ENCODE data around the gene CARHSP1. TPM values are rescaled to one million over a fixed set of nuclear protein-coding genes. Genes with fewer than 3 reads are reported as not detected.

Gene CARHSP1
- polyA plus RNA-seq, 1 donor (not counting 4 experiments of a cell fraction or from before 2014, with no cell fraction given) = 61.9 TPM

- TF ChIP-seq EZH2 (IDR thresholded peaks at IDR 0.05; ENCODE audit: low read length) (no peak), CTCF (optimal IDR thresholded peaks at IDR 0.05 in 1 of 3, IDR thresholded peaks at IDR 0.05 in 1 of 3, conservative IDR thresholded peaks at IDR 0.05 in 1 of 3; ENCODE audit: extremely low read depth in 1 of 3, insufficient read depth in 2 of 3, low read length in 3 of 3) (no peak)
- no peaks in the 10 kb centered on the region for H3K27me3 ChIP-seq (ENCODE audit: control insufficient read depth, extremely low read depth, insufficient read depth, low read length)
- no peak overlapping the region for H3K9ac ChIP-seq (ENCODE audit: control insufficient read depth, extremely low read depth, insufficient read depth, low read length)
- no peak overlapping the region for H3K4me3 ChIP-seq (ENCODE audit: control insufficient read depth in 2 of 3, extremely low read depth in 1 of 3, insufficient read depth in 2 of 3, low read depth in 1 of 3, low read length in 3 of 3)
- no peaks in the 10 kb centered on the region for H3K9me1 ChIP-seq (ENCODE audit: control insufficient read depth, extremely low read depth, insufficient read depth, low read length)
- no peak overlapping the region for H3K27ac ChIP-seq (ENCODE audit: control insufficient read depth, insufficient read depth, low read length)
- no peak overlapping the region for H3K4me2 ChIP-seq (ENCODE audit: control insufficient read depth, extremely low read depth, insufficient read depth, low read depth, low read length)
- no peaks in the 10 kb centered on the region for H3K9me3 ChIP-seq (ENCODE audit: control insufficient read depth, low read depth, low read length)
- H3K36me3 ChIP-seq (ENCODE audit: control insufficient read depth in 2 of 2, extremely low read depth in 1 of 2, insufficient read depth in 2 of 2, low read length in 2 of 2) = peaks cover 43 to 65% of the 10 kb centered on the region in 2 experiments
- dilution Hi-C loops (cut with MboI; ENCODE audit: extremely low pct_ligation_motif_present, low sequenced_read_pairs) = no loop called here
- FAIRE-seq (no peak), DNase-seq (ENCODE audit: low read depth, low spot score) (no peak)
- no peak overlapping the region for H2AFZ ChIP-seq (ENCODE audit: control insufficient read depth, low read length)
- H4K20me1 ChIP-seq (ENCODE audit: control insufficient read depth, extremely low read depth, insufficient read depth, low read length) = no peaks in the 10 kb centered on the region
- no peaks in the 10 kb centered on the region for H3K79me2 ChIP-seq (ENCODE audit: control insufficient read depth, insufficient read depth, low read length)
- H3K4me1 ChIP-seq (ENCODE audit: control insufficient read depth, extremely low read depth, insufficient read depth, low read length) = no peaks in the 10 kb centered on the region
These were observed 31.5 kb upstream of the CARHSP1 start for GRCh38 chr16:8900343-8900742.

GRCh38 chr16:8899709-8900317 is 31.0 kb upstream of the CARHSP1 start:
- Histone ChIP-seq H3K4me3 (ENCODE audit: control insufficient read depth in 2 of 3, extremely low read depth in 1 of 3, insufficient read depth in 2 of 3, low read depth in 1 of 3, low read length in 3 of 3) (no peak overlapping the region), H3K27me3 (ENCODE audit: control insufficient read depth, extremely low read depth, insufficient read depth, low read length) (no peaks in the 10 kb centered on the region), H3K4me2 (ENCODE audit: control insufficient read depth, extremely low read depth, insufficient read depth, low read depth, low read length) (no peak overlapping the region), H3K79me2 (ENCODE audit: control insufficient read depth, insufficient read depth, low read length) (no peaks in the 10 kb centered on the region), H4K20me1 (ENCODE audit: control insufficient read depth, extremely low read depth, insufficient read depth, low read length) (no peaks in the 10 kb centered on the region), H3K36me3 (ENCODE audit: control insufficient read depth in 2 of 2, extremely low read depth in 1 of 2, insufficient read depth in 2 of 2, low read length in 2 of 2) (peaks cover 45 to 65% of the 10 kb centered on the region in 2 experiments), H2AFZ (ENCODE audit: control insufficient read depth, low read length) (no peak overlapping the region), H3K27ac (ENCODE audit: control insufficient read depth, insufficient read depth, low read length) (no peak overlapping the region), H3K9me3 (ENCODE audit: control insufficient read depth, low read depth, low read length) (no peaks in the 10 kb centered on the region), H3K9me1 (ENCODE audit: control insufficient read depth, extremely low read depth, insufficient read depth, low read length) (no peaks in the 10 kb centered on the region), H3K4me1 (ENCODE audit: control insufficient read depth, extremely low read depth, insufficient read depth, low read length) (no peaks in the 10 kb centered on the region), H3K9ac (ENCODE audit: control insufficient read depth, extremely low read depth, insufficient read depth, low read length) (no peak overlapping the region)
- dilution Hi-C loops (cut with MboI; ENCODE audit: extremely low pct_ligation_motif_present, low sequenced_read_pairs) = no loop called here
- FAIRE-seq (no peak), DNase-seq (ENCODE audit: low read depth, low spot score) (no peak)
- TF ChIP-seq EZH2 (IDR thresholded peaks at IDR 0.05; ENCODE audit: low read length) = no peak
- TF ChIP-seq CTCF (optimal IDR thresholded peaks at IDR 0.05 in 1 of 3, IDR thresholded peaks at IDR 0.05 in 1 of 3, conservative IDR thresholded peaks at IDR 0.05 in 1 of 3; ENCODE audit: extremely low read depth in 1 of 3, insufficient read depth in 2 of 3, low read length in 3 of 3) = no peak
